Measurements from ENCODE around the gene CCDC88B.

- TF ChIP-seq CTCF (conservative IDR thresholded peaks at IDR 0.05; ENCODE audit: low read length) (no peak), EZH2phosphoT487 (IDR thresholded peaks at IDR 0.05; ENCODE audit: borderline replicate concordance) (no peak)
Measured at GRCh38 chr11:64388894-64389293, 48.9 kb downstream of the CCDC88B start.
